Tongue (tissue), 2 donors: Measurements from ENCODE around the gene TMEM108. TPM values are rescaled to one million over a fixed set of nuclear protein-coding genes. Genes with fewer than 3 reads are reported as not detected.

Experiments
- DNase-seq: peaks from one replicate; pipeline ENCODE4 v3.0.0-alpha.2; 2015
- total RNA-seq: library from RNA; depleted of rRNA; stranded (reverse); fragments of >200 nt; gene quantifications from one replicate; pipeline ENCODE4 v1.2.3, GENCODE V29; 2014

The TMEM108 gene
- total RNA-seq, 1 donor from 2014 or later: 4.6 TPM

DNA sequence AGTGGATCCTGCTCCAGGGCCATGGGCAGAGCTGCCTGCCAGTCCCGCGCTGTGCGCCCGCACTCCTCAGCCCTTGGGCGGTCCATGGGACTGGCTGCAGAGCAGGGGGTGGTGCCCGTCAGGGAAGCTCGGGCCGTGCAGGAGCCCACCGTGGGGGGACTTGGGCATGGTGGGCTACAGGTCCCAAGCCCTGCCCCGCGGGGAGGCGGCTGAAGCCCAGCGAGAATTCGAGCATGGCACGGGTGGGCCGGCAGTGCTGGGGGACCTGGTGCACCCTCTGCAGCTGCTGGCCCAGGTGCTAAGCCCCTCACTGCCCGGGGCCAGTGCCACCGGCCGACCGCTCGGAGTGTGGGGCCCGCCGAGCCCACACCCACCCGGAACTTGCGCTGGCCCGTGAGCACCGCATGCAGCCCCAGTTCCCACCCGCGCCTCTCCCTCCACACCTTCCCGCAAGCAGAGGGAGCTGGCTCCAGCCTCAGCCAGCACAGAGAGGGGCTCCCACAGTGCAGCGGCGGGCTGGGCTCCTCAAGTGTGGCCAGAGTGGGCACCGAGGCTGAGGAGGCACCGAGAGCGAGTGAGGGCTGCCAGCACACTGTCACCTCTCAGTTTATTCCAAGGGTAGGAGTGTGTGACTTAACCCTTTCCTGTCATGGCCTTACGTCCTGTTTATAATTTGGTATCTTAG lies 129.3 kb downstream of the TMEM108 start:
- no peak for DNase-seq

DNA sequence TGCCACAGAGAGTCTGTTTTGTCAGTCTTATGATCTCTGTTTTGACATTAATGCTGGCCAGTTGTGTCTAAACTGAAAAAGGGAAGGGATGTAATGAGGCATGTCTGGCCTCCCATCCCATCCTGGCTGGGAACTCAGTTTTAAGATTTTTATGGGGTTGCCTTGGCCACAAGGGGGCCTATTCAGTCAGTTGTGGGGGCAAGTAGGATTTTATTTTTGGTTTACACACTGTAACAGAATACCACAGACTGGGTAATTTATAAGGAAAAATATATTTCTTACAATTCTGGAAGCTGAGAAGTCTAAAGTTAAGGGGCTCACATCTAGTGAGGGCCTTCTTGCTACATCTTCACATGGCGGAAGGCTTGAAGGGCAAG lies 129.8 kb downstream of the TMEM108 start:
- no peak for DNase-seq

- DNase-seq: no peak
Observed at GRCh38 chr3:133169331-133170068, 131.3 kb downstream of the TMEM108 start.

DNA sequence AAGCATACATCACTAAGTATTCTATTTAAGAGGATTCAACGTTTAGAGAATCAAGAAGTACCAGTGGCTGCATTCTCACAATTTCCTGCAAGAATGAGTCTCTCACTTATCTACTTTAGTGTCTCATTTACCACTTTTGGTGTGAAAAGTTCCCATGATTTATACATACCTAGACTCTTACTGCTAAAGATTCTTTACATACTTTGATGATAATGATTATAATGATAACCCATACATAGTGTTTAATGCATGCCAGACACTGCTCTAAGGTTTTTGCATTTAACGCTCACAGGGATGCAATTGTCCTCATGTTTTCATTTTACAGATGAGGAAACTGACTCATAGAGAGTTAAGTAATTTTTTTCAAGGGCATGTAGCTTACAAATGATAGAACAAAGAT lies 133.6 kb downstream of the TMEM108 start:
- no peak for DNase-seq

DNA sequence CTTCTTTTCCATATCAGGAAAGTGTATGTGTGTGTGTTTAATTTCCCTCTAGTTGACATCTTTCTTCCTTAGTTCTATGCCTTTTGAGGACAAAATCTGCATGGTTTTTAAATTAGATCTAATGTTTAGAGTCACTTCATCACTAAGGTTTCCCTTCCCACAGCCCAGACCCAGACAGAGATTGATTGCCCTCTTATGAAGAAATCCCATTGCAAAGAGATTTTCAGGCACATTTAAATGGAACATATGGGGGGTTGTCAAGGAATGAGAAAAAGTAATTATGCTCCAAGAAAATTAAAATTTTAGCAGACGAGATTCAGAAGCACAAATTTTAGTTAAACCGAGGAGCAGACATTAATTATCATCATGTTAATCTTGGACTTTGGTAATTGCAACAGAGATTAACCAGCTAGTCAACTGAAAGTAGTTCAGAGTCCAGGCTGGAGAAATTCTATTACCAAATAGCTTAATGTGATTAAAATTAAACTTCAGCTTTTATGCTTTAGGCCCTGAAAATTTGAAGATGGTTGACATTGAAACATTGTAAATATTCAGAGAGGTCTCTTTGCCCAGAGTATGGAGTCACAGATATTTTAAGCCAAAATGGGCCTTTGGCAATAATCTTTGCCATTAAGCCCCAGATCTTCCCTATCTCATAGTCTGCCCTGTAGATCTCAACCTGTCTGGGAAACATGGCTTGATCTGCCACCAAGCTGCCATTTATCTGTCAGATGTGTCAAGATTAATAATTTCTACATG lies 143.4 kb downstream of the TMEM108 start:
- DNase-seq: no peak

- no peak for DNase-seq
Observed at GRCh38 chr3:133187870-133188379, 149.7 kb downstream of the TMEM108 start.

DNA sequence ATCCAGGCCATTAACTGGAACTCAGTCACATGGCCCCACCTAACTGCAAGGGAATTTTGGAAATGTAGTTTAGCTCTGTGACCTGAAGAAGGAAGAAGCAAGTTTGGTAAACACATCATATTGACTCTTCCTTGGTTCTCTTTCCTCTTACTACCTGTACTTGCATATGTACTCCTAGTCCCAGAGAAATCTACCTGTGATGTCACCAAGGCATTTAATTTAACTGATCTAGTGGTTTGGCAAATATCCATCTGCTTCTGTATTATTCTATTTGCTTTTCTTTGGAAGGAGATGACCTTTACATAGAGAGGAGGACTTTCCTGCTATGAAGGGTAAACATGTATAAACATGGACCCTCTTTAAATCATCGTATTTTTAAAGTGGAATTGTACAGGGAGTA lies 150.8 kb downstream of the TMEM108 start:
- no peak for DNase-seq

- DNase-seq: no peak
Observed at GRCh38 chr3:133189893-133190292, 151.7 kb downstream of the TMEM108 start.

- peak; percentile 16 for DNase-seq
Observed at GRCh38 chr3:133191818-133192217, 153.6 kb downstream of the TMEM108 start.

DNA sequence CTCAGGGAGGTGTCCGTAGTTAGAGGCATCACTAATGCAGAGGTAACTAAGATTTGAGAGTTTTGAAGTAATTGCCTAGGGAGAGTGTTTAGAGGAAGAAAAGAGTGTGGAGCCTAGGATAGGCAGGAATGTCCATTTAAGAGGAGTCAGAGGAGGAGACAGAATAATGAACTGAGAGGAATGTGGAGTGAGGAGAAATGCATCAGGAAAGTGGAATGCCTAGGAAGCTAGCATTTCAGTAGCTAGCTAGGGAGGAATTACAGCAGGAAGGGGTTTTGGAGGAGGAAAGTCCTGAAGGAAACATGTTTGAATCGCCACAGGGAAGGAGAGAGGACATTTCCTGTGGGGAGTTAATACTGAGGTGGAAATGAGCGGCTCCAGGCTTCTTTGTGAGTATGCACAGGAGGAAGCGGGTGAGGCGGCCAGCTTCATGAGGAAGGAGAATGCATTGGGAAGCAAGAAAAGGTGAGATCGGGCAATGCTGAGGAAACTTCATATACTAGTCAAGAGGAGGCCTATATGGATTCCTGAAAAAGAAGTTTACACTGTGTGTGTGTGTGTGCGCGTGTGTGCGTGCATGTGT lies 154.3 kb downstream of the TMEM108 start:
- DNase-seq: no peak

DNA sequence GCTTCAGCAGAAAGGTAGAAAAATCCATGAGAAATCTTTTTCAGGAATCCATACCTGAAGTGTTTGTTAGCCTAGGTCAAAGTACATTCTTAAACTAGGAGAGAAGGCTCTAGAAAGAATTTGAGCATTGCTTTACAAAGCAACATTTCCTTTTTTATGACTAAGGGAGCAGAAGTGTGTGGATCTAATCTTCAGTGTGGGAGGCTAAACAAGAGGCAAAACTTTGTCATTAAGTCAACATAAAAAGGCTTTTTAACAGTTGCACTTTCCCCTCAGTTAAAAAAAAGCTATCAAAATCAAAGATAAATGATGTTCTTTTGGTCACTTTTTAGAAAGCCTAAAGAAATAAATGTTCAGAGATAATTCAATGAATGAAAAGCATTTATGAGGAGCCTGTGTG lies 154.8 kb downstream of the TMEM108 start:
- no peak for DNase-seq

GRCh38 chr3:133196527-133196926 lies 158.3 kb downstream of the TMEM108 start:
- no peak for DNase-seq

- DNase-seq: no peak
Observed at GRCh38 chr3:133197619-133198018, 159.4 kb downstream of the TMEM108 start.

- no peak for DNase-seq
Observed at GRCh38 chr3:133206921-133207320, 168.7 kb downstream of the TMEM108 start.

GRCh38 chr3:133208184-133208583 lies 170.0 kb downstream of the TMEM108 start:
- DNase-seq: no peak

- peak; percentile 16 for DNase-seq
Observed at GRCh38 chr3:133209871-133210550, 171.8 kb downstream of the TMEM108 start.

DNA sequence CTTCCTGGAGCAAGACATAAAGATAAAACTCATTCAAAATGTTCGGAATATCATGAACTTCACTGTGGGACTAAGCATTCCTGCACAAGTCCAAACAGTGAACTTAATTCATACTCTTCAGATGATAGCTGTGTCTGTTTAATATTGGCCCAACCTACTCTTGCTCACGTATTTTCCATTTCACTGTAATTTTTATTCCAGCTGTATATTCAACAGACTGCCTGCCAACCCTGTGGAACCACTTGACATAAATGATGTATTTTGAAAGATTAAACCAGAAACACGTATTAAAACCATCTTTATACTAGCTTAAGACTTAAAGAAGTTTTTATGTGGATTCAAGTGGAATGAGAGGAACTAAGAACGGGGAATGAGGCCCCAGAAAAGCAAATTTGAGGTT lies 172.5 kb downstream of the TMEM108 start:
- DNase-seq: peak; percentile 63

DNA sequence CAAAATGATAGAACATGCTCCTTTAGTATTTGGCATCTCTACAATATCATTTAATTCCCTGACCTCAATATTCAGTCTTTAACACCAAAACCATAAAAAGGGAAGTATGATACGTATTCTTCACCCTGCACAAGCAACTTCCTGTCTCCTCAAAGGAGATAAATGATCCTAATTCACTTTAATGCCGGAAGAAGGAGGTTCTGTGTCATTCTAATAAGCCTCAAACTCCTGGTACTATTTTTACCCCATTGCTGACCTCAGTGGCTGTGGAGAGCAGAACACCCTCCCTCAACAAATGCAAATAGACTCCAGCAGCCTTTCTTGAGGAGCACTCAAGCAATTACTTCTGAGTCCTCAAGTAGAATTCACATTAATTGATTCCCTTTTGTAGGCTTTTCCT lies 173.3 kb downstream of the TMEM108 start:
- peak; percentile 26 for DNase-seq

- no peak for DNase-seq
Observed at GRCh38 chr3:133211856-133212255, 173.7 kb downstream of the TMEM108 start.

DNA sequence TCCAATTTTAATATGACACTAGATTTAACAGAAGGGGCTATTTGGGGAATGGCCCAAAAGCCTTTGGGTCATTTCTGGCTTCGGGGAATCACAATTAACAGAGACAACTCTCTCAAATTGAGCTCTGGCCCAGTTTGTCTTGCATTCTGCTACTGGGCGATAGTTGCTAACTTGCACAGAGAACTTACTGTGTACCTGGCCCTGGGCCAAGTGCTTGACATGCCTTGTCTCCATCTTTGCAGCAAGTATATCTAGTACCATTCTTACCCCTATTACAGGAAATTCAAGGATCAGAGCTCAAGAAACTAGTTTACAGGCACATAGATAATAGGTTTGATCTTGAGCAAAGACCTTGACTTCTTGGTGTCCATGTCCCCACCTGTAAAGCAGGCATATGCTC lies 175.7 kb downstream of the TMEM108 start:
- peak; percentile 50 for DNase-seq

GRCh38 chr3:133227813-133228212 lies 189.6 kb downstream of the TMEM108 start:
- DNase-seq: peak; percentile 60

DNA sequence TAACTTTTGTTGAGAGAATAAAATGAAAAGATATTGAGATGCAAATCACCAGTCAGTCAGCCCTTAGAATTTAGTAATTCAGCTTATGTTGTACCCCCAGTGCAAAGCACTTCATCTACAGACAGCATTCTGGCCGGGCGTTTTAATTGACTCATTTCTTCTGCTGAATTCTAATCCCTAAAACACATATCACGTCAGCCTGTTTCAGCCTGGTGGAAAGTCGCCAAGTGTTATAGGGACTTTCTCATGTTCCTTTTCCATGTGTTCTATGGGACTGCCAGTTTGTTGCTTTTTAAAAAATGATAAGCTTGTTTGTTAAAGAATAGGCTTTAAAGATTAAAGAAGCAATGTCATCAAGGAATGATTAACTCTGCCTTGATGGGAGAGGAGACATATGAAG lies 192.0 kb downstream of the TMEM108 start:
- peak; percentile 63 for DNase-seq
